H1 (cell line): ENCODE results near the gene CDH11. TPM values are rescaled to one million over a fixed set of nuclear protein-coding genes. Genes with fewer than 3 reads are reported as not detected.

Experiments used
- RBBP5 ChIP-seq: IDR thresholded peaks from 2 replicates; pipeline ENCODE4 v1.7.1; 2012; ENCODE audit warnings: low read depth, mild to moderate bottlenecking, inconsistent platforms, low read length, moderate library complexity, borderline replicate concordance
- TCF12 ChIP-seq: IDR thresholded peaks from 2 replicates; pipeline ENCODE4 v1.6.1; 2011; ENCODE audit warnings: low read depth, mild to moderate bottlenecking, low read length
- polyA plus RNA-seq, 7 experiments: library from polyadenylated mRNA; depleted of rRNA in 3 of 7; stranded (reverse) in 5 of 7; unstranded in 2 of 7; fragments of >200 nt in 5 of 7; fragments of 200-250 nt in 2 of 7; gene quantifications; 1 replicate in 5 of 7; 2 replicates in 1 of 7; 4 replicates in 1 of 7; pipeline versions ENCODE4 v1.2.1 to v1.2.3, GENCODE V29; 2011 to 2013; ENCODE audit warnings: missing spikeins in 2 of 7, mixed read lengths in 2 of 7
- total RNA-seq: library from RNA; stranded (reverse); fragmentation: NEBNext Ultra II Directional; extraction: Animal tissue kit (Norgen Biotek cat#: 25700); gene quantifications from 2 replicates; pipeline ENCODE4 v1.2.1, GENCODE V29; 2021
- TF ChIP-seq, protein P1 (sequence below), 3 experiments: IDR thresholded peaks; 1 replicate in 2 of 3; 2 replicates in 1 of 3; pipeline versions ENCODE4 v1.5.1 to v1.6.1; 2011; ENCODE audit warnings: low read length in 3 of 3, mild to moderate bottlenecking in 3 of 3, inconsistent platforms in 2 of 3, low read depth in 1 of 3, moderate library complexity in 1 of 3; ENCODE audit not compliant: insufficient read depth in 1 of 3; ENCODE audit errors: control extremely low read depth in 1 of 3
- TF ChIP-seq, protein P2 (sequence below): IDR thresholded peaks from 2 replicates; pipeline ENCODE4 v1.6.1; 2012; ENCODE audit warnings: inconsistent platforms

The CDH11 gene
- total and polyA plus RNA-seq, 2 of the 8 experiments (the other 6 are each of a cell fraction or from before 2014, with no cell fraction given): 3.3 to 8.4 TPM

DNA sequence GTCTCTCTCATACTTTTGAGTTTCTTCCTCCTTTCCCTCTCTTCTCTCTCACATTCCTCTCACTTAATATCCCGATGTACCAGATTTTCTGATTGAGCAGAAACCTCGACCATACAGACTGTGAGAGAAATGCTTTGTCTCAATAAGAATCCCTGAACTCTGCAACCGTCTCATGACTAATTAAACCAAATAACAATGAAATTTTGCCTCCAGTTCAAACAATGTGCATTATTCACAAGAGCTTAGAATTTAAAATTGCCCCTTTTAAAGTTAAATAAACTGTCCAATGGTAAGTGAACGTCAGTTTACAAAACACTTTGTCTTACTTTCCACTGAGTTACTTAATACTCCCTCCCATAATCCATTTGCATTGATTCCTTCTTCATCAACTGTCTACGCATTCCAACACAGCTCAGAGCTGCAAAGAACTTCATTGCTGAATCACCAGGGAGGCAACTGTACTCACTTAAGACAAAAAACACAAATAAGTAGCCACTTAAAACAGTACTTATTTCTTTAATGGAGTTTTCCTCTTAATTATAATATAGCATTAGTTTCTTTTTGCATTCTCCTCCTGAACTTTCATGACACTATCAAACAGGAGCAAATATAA, 4.9 kb downstream of the CDH11 start (continued):
- TF ChIP-seq, protein P1, sequence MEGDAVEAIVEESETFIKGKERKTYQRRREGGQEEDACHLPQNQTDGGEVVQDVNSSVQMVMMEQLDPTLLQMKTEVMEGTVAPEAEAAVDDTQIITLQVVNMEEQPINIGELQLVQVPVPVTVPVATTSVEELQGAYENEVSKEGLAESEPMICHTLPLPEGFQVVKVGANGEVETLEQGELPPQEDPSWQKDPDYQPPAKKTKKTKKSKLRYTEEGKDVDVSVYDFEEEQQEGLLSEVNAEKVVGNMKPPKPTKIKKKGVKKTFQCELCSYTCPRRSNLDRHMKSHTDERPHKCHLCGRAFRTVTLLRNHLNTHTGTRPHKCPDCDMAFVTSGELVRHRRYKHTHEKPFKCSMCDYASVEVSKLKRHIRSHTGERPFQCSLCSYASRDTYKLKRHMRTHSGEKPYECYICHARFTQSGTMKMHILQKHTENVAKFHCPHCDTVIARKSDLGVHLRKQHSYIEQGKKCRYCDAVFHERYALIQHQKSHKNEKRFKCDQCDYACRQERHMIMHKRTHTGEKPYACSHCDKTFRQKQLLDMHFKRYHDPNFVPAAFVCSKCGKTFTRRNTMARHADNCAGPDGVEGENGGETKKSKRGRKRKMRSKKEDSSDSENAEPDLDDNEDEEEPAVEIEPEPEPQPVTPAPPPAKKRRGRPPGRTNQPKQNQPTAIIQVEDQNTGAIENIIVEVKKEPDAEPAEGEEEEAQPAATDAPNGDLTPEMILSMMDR (IDR thresholded peaks at IDR 0.05; ENCODE audit: control extremely low read depth in 1 of 3, insufficient read depth in 1 of 3, low read depth in 1 of 3, low read length in 3 of 3): no peak
- TF ChIP-seq RBBP5 (no peak), TCF12 (no peak)
- TF ChIP-seq, protein P2, sequence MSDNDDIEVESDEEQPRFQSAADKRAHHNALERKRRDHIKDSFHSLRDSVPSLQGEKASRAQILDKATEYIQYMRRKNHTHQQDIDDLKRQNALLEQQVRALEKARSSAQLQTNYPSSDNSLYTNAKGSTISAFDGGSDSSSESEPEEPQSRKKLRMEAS: no peak
